GM12878 (cell line): ENCODE data around the gene RASD1.

Source experiments
- CHD4 ChIP-seq: fragments of 200-600 bp; sonication (generic); IDR thresholded peaks from 2 replicates; pipeline ENCODE4 v1.6.1; 2016; ENCODE audit warnings: mild to moderate bottlenecking
- EP300 ChIP-seq, 2 experiments: fragments of 150-350 bp in 1 of 2; IDR thresholded peaks; 2 replicates each; pipeline ENCODE4 v1.6.1; 2011 to 2012; ENCODE audit warnings: low read depth in 2 of 2, low read length in 2 of 2, borderline replicate concordance in 1 of 2, improper control_type of control experiment in 1 of 2, inconsistent platforms in 1 of 2; ENCODE audit not compliant: control insufficient read depth in 1 of 2
- GABPA ChIP-seq: IDR thresholded peaks from 2 replicates; pipeline ENCODE4 v1.6.1; 2014; ENCODE audit warnings: antibody characterized with exemption, low read depth, mild to moderate bottlenecking, inconsistent platforms
- JUND ChIP-seq: IDR thresholded peaks from 2 replicates; pipeline ENCODE4 v1.6.1; 2012; ENCODE audit warnings: low read depth, mild to moderate bottlenecking, low read length, improper control_type of control experiment, moderate library complexity
- MAX ChIP-seq: IDR thresholded peaks from 2 replicates; pipeline ENCODE4 v1.6.1; 2012; ENCODE audit warnings: low read depth, low read length, improper control_type of control experiment
- POLR2A ChIP-seq: IDR thresholded peaks from 2 replicates; pipeline ENCODE4 v1.6.1; 2011; ENCODE audit warnings: low read depth, mild to moderate bottlenecking, low read length
- RBBP5 ChIP-seq: fragments of 200-600 bp; sonication (generic); conservative IDR thresholded peaks from 2 replicates; pipeline ENCODE4 v1.6.1; 2016
- REST ChIP-seq: IDR thresholded peaks from 2 replicates; pipeline ENCODE4 v1.6.1; 2012; ENCODE audit warnings: mild to moderate bottlenecking, low read depth, low read length
- TAF1 ChIP-seq: IDR thresholded peaks from 2 replicates; pipeline ENCODE4 v1.6.1; 2011; ENCODE audit warnings: mild to moderate bottlenecking, low read depth, low read length, borderline replicate concordance
- USF1 ChIP-seq: IDR thresholded peaks from 2 replicates; pipeline ENCODE4 v1.6.1; 2011; ENCODE audit warnings: borderline replicate concordance, low read depth, mild to moderate bottlenecking, moderate library complexity, mixed read lengths, low read length; ENCODE audit not compliant: insufficient read depth; ENCODE audit errors: extremely low read length
- USF2 ChIP-seq: IDR thresholded peaks from 2 replicates; pipeline ENCODE4 v1.6.1; 2011; ENCODE audit warnings: low read depth, low read length, improper control_type of control experiment, borderline replicate concordance
- ZBED1 ChIP-seq: IDR thresholded peaks from 2 replicates; pipeline ENCODE4 v1.6.1; 2016; ENCODE audit warnings: borderline replicate concordance
- ZBTB33 ChIP-seq: fragments of 450-650 bp; IDR thresholded peaks from 2 replicates; pipeline ENCODE4 v1.6.1; 2017; ENCODE audit warnings: mild to moderate bottlenecking

- no peak for TF ChIP-seq RBBP5
- no peak for TF ChIP-seq USF1
- TF ChIP-seq MAX, result no peak
- no peak for TF ChIP-seq TAF1
- no peak for TF ChIP-seq JUND
- no peak for TF ChIP-seq REST
- no peak for TF ChIP-seq CHD4
- no peak for TF ChIP-seq USF2
- TF ChIP-seq GABPA, result no peak
- TF ChIP-seq POLR2A, result no peak
- TF ChIP-seq ZBED1, result no peak
- no peak for TF ChIP-seq ZBTB33
- no peak for TF ChIP-seq EP300 (IDR thresholded peaks at IDR 0.05; ENCODE audit: borderline replicate concordance in 1 of 2, control insufficient read depth in 1 of 2, low read depth in 2 of 2, low read length in 2 of 2)
Observed at GRCh38 chr17:17520599-17521232, 24.5 kb upstream of the RASD1 start.
